ENCODE results near the gene TNPO3. TPM values are rescaled to one million over a fixed set of nuclear protein-coding genes. Genes with fewer than 3 reads are reported as not detected.

The TNPO3 gene
- total RNA-seq, 1 experiment from 2014 or later: 58.5 TPM

DNA sequence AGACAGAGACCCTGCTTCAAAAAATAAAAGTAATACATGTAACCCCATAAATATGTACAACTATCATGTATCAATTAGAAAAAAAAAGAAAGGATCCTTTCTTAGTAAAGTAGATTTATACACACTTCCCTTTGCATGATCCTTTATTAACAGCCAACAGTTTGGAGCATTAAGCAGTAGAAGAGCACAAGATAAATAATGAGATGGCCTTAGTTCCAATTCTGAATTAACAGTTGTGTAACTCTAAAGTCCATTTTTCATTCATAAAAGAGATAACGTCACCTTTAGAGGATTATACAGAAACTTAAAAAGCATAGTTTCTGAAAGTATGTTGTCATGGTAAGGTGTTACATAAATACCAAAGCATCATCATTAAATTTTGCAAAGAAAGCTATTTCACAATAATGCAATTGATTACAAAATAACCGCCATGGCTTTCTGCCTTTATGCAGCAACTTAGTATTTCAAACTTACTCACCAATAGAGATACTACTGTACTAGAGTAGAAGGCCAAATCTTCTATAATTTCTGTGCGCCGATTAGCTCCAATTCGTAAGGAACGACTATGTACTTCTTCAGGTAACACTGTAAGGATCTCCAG is 40.3 kb downstream of the TNPO3 start (continued):
- no peak for TF ChIP-seq SIN3A (IDR thresholded peaks at IDR 0.05; ENCODE audit: low read depth)
- no peak for TF ChIP-seq CBX3 (IDR thresholded peaks at IDR 0.05; ENCODE audit: low read depth)
- TF ChIP-seq ZNF274 (IDR thresholded peaks at IDR 0.05; ENCODE audit: low read depth, low read length): no peak

DNA sequence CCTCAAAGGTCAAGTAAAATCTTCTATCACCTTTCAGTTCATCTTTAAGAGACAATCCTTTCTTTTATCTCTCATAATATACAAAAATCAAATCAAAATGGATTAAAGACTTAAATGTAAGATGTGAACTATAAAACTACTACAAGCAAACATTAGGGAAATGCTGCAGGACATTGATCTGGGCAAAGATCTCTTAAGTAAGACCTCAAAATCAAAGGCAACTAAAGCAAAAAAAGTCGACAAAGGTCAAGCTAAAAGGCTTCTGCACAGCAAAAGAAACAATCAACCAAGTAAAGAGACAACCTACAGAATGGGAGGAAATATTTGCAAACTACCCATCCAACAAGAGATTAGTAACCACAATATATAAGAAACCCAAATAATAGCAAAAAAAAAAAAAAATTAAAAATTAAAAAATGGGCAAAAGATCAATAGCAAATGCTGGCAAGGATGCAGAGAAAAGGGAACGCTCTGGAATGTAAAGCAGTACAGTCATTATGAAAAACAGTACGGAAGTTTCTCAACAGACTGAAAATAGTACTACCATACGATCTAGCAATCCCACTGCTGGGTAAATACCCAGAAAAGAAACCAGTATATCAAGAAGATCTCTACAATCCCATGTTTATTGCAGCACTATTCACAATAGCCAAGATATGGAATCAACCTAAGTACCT is 41.7 kb downstream of the TNPO3 start:
- ATAC-seq (no peak), DNase-seq (ENCODE audit: low read depth, low spot score) (no peak)
- no peaks in the 10 kb centered on the region for H3K27me3 ChIP-seq (ENCODE audit: insufficient read depth, low read length)
- H3K9me3 ChIP-seq (ENCODE audit: control insufficient read depth in 1 of 2, insufficient read depth in 1 of 2, low read depth in 1 of 2, low read length in 2 of 2): no peaks in the 10 kb centered on the region
- no peak overlapping the region for H3K27ac ChIP-seq (ENCODE audit: low read depth, low read length)
- no peaks in the 10 kb centered on the region for H3K9me2 ChIP-seq (ENCODE audit: insufficient read depth)
- H3K4me3 ChIP-seq (replicated peaks in 1 of 2; ENCODE audit: low read depth in 1 of 2, low read length in 2 of 2): no peak overlapping the region
- no peak for TF ChIP-seq TCF7L2 (IDR thresholded peaks at IDR 0.05; ENCODE audit: borderline replicate concordance, extremely low read depth, insufficient read depth, insufficient read length)
- TF ChIP-seq, protein P1, sequence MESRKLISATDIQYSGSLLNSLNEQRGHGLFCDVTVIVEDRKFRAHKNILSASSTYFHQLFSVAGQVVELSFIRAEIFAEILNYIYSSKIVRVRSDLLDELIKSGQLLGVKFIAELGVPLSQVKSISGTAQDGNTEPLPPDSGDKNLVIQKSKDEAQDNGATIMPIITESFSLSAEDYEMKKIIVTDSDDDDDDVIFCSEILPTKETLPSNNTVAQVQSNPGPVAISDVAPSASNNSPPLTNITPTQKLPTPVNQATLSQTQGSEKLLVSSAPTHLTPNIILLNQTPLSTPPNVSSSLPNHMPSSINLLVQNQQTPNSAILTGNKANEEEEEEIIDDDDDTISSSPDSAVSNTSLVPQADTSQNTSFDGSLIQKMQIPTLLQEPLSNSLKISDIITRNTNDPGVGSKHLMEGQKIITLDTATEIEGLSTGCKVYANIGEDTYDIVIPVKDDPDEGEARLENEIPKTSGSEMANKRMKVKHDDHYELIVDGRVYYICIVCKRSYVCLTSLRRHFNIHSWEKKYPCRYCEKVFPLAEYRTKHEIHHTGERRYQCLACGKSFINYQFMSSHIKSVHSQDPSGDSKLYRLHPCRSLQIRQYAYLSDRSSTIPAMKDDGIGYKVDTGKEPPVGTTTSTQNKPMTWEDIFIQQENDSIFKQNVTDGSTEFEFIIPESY (IDR thresholded peaks at IDR 0.05; ENCODE audit: extremely low read depth, insufficient replicate concordance, low read length): no peak
- TF ChIP-seq, protein P2, sequence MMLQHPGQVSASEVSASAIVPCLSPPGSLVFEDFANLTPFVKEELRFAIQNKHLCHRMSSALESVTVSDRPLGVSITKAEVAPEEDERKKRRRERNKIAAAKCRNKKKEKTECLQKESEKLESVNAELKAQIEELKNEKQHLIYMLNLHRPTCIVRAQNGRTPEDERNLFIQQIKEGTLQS (IDR thresholded peaks at IDR 0.05): no peak
- no peak for TF ChIP-seq CBX3 (IDR thresholded peaks at IDR 0.05; ENCODE audit: low read depth)
- no peak for TF ChIP-seq EZH2 (IDR thresholded peaks at IDR 0.05)
- no peak for TF ChIP-seq ELF1 (IDR thresholded peaks at IDR 0.05; ENCODE audit: borderline replicate concordance, low read depth)
- no peak for TF ChIP-seq CEBPB (IDR thresholded peaks at IDR 0.05; ENCODE audit: low read depth)
- TF ChIP-seq POLR2A (IDR thresholded peaks at IDR 0.05; ENCODE audit: borderline replicate concordance, extremely low read depth, insufficient read depth, insufficient read length): no peak
- TF ChIP-seq ZNF274 (IDR thresholded peaks at IDR 0.05; ENCODE audit: low read depth, low read length): no peak
- TF ChIP-seq EGR1 (IDR thresholded peaks at IDR 0.05; ENCODE audit: low read depth): no peak
- no peak for TF ChIP-seq RAD21 (IDR thresholded peaks at IDR 0.05; ENCODE audit: low read depth)
- ChIA-PET RAD21 (ENCODE audit: low non-redundant PET in 1 of 2, low total read pairs in 2 of 2, uncharacterized antibody in 2 of 2, unreplicated experiment in 2 of 2) (no interaction called here), CTCF (no interaction called here), POLR2A (no interaction called here)
- no peak overlapping the region for H3K4me2 ChIP-seq (ENCODE audit: low read length)
- no peak overlapping the region for H2AFZ ChIP-seq (ENCODE audit: low read depth, low read length, poor library complexity, severe bottlenecking)
- H3K79me2 ChIP-seq (ENCODE audit: insufficient read depth, low read length): peaks cover 86% of the 10 kb centered on the region
- no peak overlapping the region for H3K9ac ChIP-seq (ENCODE audit: low read length)
- peaks cover 4% of the 10 kb centered on the region; the same call in 1 of the 2 replicates for H4K20me1 ChIP-seq (ENCODE audit: insufficient read depth)
- no peaks in the 10 kb centered on the region for H3K4me1 ChIP-seq (ENCODE audit: control insufficient read depth in 1 of 2, insufficient read depth in 2 of 2, low read length in 2 of 2)
- intact Hi-C loops (cut with micrococcal nuclease): no loop called here
- no TSS peak for BruUV-seq (replicated peaks)
- H3K36me3 ChIP-seq (ENCODE audit: control insufficient read depth in 1 of 2, insufficient read depth in 2 of 2, low read length in 2 of 2): peaks cover 15 to 17% of the 10 kb centered on the region in 2 experiments
